Stimulated activated CD4-positive, alpha-beta T cell treated with anti-CD3 and anti-CD28 coated beads, Interleukin-4, amount 100 ng/mL, for 48 hours (primary cell): ENCODE data around the gene IRF1.
A peak's percentile ranks its signal among the peaks of the same experiment; 100 is the strongest.

ENCODE experiments used
- DNase-seq, 2 donors: peaks; one replicate each; pipeline ENCODE4 v3.0.0-alpha.2; 2020; ENCODE audit warnings: low read depth in 2 of 2

Gene IRF1

GRCh38 chr5:132500931-132501628, 10.5 kb upstream of the IRF1 start:
- peak; percentile 59 to 64 for DNase-seq

GRCh38 chr5:132500244-132500930, 9.8 kb upstream of the IRF1 start:
- no peak for DNase-seq

GRCh38 chr5:132499440-132500243, 9.1 kb upstream of the IRF1 start:
- DNase-seq, result no peak

GRCh38 chr5:132498686-132499271, 8.2 kb upstream of the IRF1 start:
- DNase-seq, result no peak

- DNase-seq, result no peak
Observed at GRCh38 chr5:132498152-132498551, 7.6 kb upstream of the IRF1 start.

GRCh38 chr5:132497488-132497997, 7.0 kb upstream of the IRF1 start:
- no peak for DNase-seq

- peak in 1 of 2 donors; percentile 61 for DNase-seq
Observed at GRCh38 chr5:132496631-132497487, 6.3 kb upstream of the IRF1 start.

GRCh38 chr5:132496191-132496630, 5.6 kb upstream of the IRF1 start:
- DNase-seq, result peak; percentile 77 to 82

- DNase-seq, result peak; percentile 69 to 72
Observed at GRCh38 chr5:132495667-132496190, 5.2 kb upstream of the IRF1 start.

GRCh38 chr5:132493821-132494220, 3.2 kb upstream of the IRF1 start:
- no peak for DNase-seq

- no peak for DNase-seq
Observed at GRCh38 chr5:132493241-132493640, 2.7 kb upstream of the IRF1 start.

- no peak for DNase-seq
Observed at GRCh38 chr5:132492386-132493125, 2.0 kb upstream of the IRF1 start.

- no peak for DNase-seq
Observed at GRCh38 chr5:132491368-132492364, 1.1 kb upstream of the IRF1 start.

- no peak for DNase-seq
Observed at GRCh38 chr5:132489871-132490483, 596 bp downstream of the IRF1 start.

- no peak for DNase-seq
Observed at GRCh38 chr5:132489051-132489770, 1.4 kb downstream of the IRF1 start.

GRCh38 chr5:132488590-132488989, 2.0 kb downstream of the IRF1 start:
- DNase-seq, result no peak

- no peak for DNase-seq
Observed at GRCh38 chr5:132487841-132488555, 2.6 kb downstream of the IRF1 start.
